Caki2 (cell line): ENCODE data around the gene SSBP4. TPM values are rescaled to one million over a fixed set of nuclear protein-coding genes. Genes with fewer than 3 reads are reported as not detected.
"Not testable (repeated sequence)": the region's sequence is repeated elsewhere in the genome, so short reads cannot be mapped to it uniquely, and the experiment has no call there.

Experiments used
- DNase-seq: peaks from one replicate; pipeline ENCODE4 v3.0.0-alpha.2; 2015; ENCODE audit warnings: low read depth
- in situ Hi-C: cut with HindIII; loops from 2 replicates; pipeline ENCODE4 v1.10.0; 2016; ENCODE audit warnings: low sequenced_read_pairs, low pct_unique_long_range_greater_than_20kb, mixed read lengths
- total RNA-seq: library from RNA; depleted of rRNA; stranded (reverse); fragments of >200 nt; shearing (Covaris generic); gene quantifications from 2 replicates; pipeline ENCODE4 v1.2.3, GENCODE V29; 2014; ENCODE audit warnings: low replicate concordance

SSBP4 gene
- total RNA-seq, 1 experiment from 2014 or later: 87.5 TPM

DNA sequence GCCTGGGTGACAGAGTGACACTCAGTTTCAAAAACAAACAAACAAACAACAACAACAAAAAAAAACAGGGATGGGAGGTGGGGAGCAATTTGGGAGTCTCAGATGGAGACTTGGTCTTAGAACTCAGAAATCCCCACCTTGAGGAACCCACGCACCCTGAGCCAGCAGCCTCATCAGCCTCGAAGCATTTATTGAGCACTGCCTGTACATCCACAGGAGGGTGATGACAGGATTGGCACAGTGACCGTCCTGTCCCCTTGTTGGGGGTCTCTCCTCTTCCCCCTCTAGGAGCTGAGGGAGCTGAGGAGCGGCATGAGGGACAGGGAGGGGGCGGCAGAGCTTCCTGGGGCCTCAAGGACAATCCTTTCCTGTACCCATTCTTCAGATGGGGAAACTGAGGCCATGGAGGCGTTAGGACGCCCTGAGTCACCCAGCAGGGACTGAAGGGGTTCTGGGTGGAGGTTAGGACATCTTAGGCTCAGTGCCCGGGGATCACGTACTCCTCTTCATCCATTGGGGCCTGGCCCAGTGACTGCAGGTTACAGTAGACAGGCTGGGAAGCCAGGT is 27.6 kb upstream of the SSBP4 start:
- DNase-seq: no peak
- in situ Hi-C loops: no loop called here

DNA sequence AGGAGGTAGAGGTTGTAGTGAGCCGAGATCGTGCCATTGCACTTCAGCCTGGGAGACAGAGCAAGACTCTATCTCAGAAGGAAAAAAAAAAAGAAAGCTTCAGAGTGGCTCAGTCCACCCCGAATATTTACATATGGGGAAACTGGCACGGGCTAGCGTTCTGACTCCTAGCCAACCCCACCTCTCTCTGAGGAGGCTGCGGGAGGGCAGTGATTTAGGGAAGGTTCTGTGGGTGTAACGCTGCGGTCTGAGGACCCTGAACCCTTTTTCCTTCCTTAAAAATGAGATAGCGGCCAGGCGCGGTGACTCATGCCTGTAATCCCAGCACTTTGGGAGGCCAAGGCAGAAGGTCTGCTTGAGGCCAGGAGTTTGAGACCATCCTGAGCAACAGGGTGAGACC is 26.8 kb upstream of the SSBP4 start:
- in situ Hi-C loops: no loop called here

DNA sequence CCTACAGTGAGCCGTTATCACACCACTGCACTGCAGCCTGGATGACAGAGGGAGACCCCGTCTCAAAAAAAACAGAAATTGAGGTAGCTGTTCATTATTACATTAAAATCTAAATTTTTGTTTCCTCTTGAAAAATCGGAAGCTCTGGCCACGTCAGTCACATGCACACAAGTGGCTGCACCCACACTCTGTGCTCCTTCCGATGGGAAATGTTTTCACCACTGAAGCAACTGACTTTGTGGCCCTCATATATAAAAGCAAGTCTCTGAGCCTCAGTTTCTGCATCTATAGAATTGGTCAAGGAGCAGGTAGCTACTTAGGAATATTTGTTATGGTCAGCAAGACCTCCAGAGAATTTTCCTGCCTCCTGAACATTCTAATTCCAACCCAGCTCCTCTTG is 26.3 kb upstream of the SSBP4 start:
- in situ Hi-C loops: no loop called here
- no peak for DNase-seq

More for the DNA sequence above, 26.8 kb upstream of the SSBP4 start:
- DNase-seq: no peak

DNA sequence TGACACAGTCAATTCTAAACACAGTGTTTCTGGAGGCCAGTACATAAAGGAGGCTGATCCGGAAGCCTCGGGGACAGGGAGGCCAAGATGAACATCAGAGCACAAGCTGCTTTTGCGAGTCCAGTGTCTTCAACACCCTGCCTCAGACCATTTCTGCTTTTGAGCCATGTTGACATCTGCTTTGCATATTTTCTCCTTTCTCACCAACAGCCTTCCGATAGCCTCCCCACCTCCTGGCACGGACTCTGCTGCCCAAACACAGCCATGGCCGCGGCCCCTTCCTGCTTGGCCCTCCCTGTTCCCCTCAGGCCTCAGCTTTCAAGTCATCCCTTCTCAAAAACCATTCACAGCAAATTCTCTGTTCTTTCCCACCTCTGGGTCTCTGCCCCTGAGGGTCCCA is 25.4 kb upstream of the SSBP4 start:
- no peak for DNase-seq
- in situ Hi-C loops: no loop called here

DNA sequence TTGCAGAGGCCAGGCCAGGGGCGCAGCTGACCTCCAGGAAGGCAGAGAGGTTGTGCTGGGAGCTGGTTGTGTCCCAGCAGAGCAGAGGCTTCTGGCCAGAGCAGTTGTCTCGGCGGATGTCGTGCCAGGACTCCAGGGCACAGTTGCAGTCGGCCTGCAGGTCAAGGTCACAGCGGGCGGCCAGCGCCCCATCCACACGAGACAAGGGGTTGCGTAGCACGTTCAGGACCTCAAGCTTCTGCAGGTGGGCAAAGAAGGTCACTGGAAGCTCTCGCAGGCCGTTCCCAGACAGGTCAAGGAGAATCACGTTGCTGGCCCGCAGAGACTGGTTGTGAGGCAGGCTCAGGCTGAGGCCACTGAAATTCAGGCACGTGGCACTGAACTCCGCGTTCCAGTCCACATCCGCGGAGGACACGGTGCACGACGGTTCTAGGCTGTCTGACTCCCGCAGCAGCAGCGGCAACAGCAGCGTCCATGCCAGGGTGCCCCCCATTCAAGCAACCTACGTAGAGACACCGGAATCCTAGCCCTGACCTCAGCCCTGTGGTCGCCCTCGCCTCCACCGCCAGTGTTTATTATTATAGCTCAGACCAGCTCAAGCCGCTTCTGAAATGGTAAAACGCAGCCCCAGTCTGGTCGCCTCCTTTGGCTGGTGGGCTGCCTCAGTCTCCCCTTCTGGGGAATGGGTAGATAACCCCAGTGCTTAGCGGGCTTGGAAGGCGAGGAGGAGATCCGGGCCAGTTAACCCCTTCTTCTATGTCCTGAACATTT is 22.5 kb upstream of the SSBP4 start:
- in situ Hi-C loops: no loop called here
- no peak for DNase-seq

- no peak for DNase-seq
- in situ Hi-C loops: no loop called here
Measured at GRCh38 chr19:18397242-18398202, 21.7 kb upstream of the SSBP4 start, which contains the start of gene LRRC25. LRRC25 (minus strand) TSS chr19:18397622; CDS start chr19:18396963, 659 bp downstream.

DNA sequence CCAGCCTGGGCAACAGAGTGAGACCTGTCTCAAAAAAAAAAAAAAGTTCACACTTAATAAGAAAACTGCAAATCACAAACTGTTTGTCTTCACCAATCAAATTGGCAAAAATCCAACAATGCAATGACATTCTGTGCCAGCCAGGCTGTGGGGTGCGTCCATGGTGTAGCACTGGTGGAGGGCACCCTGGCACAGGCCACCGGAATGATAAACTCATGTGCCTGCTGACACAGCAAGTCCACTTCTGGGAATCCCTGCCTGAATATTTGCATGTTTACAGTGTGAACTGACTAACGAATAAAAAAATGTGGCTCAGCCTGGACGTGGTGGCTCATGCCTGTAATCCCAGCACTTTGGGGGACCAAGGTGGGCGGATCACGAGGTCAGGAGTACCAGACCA is 20.2 kb upstream of the SSBP4 start:
- in situ Hi-C loops: no loop called here
- peak; percentile 87 for DNase-seq

DNA sequence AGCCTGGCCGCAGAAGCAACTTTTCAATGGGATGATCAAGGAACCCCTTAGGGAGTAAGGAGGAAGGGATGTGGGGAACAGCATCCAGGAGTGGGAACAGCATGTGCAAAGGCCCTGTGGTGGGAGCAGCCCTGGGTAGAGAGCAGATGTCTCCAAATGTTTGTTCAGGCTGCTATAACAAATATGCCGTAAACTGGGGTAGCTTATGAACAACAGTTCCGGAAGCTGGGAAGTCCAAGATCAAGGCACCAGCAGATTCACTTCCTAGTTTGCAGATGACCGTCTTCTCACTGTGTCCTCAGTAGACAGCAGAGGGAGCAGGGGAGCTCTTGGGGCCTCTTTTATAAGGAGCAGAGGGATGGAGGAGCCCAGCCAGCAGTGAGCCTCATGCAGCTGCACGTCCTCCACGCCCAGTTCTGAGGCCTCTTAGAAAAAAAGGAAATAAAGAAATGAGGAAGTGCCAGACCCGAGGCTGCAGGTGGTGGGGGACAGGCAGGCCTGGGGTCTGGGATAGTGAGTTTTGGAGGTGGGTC is 17.6 kb upstream of the SSBP4 start:
- DNase-seq: peak; percentile 91
- in situ Hi-C loops: no loop called here

- in situ Hi-C loops: not testable (repeated sequence)
- peak; percentile 73 for DNase-seq
Measured at GRCh38 chr19:18402455-18403248, 16.5 kb upstream of the SSBP4 start.

GRCh38 chr19:18405754-18406153 is 13.4 kb upstream of the SSBP4 start:
- in situ Hi-C loops, DNase-seq: not testable (repeated sequence)

DNA sequence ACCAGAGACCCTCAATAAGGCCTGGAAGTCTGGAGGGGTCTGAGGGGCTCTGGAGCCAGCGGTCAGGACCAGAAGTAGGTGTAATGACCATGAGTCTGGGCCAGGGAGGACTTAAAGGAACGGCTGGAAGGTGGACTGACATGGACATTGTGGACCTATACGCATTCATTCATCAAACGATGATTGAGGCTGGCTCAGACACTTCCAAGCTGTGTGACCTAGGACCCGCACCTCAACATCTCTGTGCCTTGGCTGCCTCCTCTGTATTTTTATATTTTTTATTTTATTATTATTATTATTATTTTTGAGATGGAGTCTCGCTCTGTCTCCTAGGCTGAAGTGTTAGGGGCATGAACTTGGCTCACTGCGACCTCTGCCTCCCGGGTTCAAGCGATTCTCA is 12.4 kb upstream of the SSBP4 start:
- DNase-seq: no peak
- in situ Hi-C loops: no loop called here

GRCh38 chr19:18408053-18408476 is 11.1 kb upstream of the SSBP4 start:
- DNase-seq: peak; percentile 97
- in situ Hi-C loops: no loop called here

- DNase-seq: no peak
- in situ Hi-C loops: no loop called here
Measured at GRCh38 chr19:18412610-18413239, 6.5 kb upstream of the SSBP4 start.

DNA sequence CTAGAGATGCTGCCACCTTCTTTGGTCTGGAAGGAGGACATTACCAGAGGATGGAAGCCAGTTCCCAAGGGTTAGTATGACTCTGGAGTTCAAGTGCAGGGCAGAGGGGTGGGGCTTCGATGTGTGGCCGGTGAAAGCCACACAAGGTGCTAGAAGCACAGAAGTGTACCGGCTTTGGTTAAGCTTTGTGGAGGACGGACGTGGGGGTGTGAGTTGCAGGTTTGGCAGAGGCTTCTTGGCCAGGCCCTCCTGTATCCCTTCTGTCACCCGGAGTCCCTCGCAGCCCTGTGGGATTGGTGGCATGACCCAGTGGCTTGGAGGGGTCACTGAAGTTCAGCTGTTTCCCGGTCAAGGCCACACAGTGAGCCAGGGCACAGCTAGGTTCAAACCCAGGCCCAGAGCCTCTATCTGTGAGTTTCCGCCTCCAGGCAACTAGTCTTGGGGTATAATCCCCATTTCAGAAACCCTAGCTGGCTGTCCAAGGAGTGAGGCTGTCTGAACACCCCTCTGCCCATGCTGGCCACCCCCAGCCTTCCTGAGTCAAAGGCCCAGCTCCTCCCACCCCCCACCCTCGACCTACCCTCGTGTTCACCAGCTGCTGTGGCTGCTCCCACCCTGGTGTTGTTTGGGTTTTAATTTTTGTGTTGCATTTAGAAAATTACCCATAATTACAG is 4.6 kb upstream of the SSBP4 start:
- in situ Hi-C loops: no loop called here
- peak; percentile 64 for DNase-seq

DNA sequence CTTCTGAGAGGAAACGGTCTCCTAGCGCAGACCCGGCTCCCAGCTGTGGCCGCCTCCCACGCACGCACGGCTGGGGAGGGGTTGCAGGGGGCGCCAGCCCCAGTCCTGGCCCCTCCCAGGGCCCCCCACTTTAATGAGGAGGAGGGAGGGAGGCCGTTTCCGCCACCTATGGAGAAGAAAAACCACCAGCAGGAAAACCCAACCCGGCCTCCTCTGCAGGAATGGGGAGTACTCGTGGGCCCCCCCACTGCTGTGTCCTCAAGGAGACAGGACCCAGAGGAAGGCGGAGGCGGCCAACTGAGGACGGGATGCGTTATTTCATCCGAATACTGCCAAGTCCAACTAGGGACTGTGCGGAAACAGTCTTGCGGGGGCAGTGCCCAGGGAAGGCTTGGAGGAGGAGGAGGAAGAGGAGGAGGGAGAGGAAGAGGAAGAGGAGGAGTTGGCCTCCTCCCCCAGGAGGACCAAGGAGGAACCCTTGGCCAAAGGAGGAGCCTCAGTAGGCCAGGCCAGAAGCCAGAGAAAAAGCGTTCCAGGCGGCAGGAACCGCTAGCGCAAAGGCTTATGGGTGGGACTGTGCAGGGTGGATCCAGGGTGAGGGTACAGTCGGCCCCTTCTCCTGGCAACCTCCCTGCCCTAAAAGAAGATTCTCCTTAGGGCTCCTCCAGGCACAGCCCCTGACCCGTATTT is 3.9 kb upstream of the SSBP4 start:
- no peak for DNase-seq

GRCh38 chr19:18416778-18417249 is 2.4 kb upstream of the SSBP4 start:
- in situ Hi-C loops: no loop called here
- DNase-seq: peak; percentile 89

More for the DNA sequence above, 3.9 kb upstream of the SSBP4 start:
- in situ Hi-C loops: no loop called here
